ENCODE results near the gene CMTR2. TPM values are rescaled to one million over a fixed set of nuclear protein-coding genes. Genes with fewer than 3 reads are reported as not detected.

CMTR2 gene
- total and polyA plus RNA-seq, 2 donors (not counting 1 experiment from before 2014, with no cell fraction given), result 10.1 to 41.3 TPM

DNA sequence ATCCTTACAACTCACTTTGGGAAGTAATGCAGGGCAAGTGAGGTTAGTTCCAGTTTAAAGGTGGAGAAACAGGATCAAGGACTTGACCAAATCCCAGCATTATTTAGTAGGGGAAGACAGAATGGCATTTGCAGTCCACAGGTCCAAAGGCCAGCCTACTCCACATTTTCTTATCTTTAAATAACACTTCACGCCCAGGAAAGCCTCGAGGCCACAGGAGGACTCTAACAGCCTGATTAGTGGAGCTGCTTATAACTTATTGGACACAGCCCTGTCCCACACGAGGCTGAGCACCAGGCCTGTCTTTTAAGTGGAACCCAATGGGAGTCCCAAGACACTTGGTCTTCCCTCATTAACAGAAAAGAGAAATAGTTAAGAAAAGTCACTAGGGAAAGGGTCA, 46.6 kb downstream of the CMTR2 start:
- POLR2A ChIA-PET, result no interaction called here
- no peak overlapping the region for H3K27ac ChIP-seq (ENCODE audit: low read length in 2 of 2)
- WGBS (ENCODE audit: insufficient coverage), result 67% methylated on average over 2 of the region's 3 CpGs
- no peaks in the 10 kb centered on the region for H3K4me1 ChIP-seq (ENCODE audit: control insufficient read depth in 2 of 2, insufficient read depth in 2 of 2, low read length in 2 of 2)
- H3K36me3 ChIP-seq (replicated peaks in 1 of 2; ENCODE audit: control extremely low read depth in 1 of 2, control insufficient read depth in 1 of 2, extremely low read depth in 1 of 2, insufficient read depth in 2 of 2, low read length in 1 of 2), result no peaks in the 10 kb centered on the region
- TF ChIP-seq, protein P1, sequence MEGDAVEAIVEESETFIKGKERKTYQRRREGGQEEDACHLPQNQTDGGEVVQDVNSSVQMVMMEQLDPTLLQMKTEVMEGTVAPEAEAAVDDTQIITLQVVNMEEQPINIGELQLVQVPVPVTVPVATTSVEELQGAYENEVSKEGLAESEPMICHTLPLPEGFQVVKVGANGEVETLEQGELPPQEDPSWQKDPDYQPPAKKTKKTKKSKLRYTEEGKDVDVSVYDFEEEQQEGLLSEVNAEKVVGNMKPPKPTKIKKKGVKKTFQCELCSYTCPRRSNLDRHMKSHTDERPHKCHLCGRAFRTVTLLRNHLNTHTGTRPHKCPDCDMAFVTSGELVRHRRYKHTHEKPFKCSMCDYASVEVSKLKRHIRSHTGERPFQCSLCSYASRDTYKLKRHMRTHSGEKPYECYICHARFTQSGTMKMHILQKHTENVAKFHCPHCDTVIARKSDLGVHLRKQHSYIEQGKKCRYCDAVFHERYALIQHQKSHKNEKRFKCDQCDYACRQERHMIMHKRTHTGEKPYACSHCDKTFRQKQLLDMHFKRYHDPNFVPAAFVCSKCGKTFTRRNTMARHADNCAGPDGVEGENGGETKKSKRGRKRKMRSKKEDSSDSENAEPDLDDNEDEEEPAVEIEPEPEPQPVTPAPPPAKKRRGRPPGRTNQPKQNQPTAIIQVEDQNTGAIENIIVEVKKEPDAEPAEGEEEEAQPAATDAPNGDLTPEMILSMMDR (IDR thresholded peaks at IDR 0.05), result no peak
- no peak for TF ChIP-seq EZH2 (IDR thresholded peaks at IDR 0.05; ENCODE audit: borderline replicate concordance, insufficient read depth, low read depth, low read length, poor library complexity, severe bottlenecking)
- H3K9me3 ChIP-seq (ENCODE audit: control extremely low read depth in 1 of 3, control insufficient read depth in 2 of 3, insufficient read depth in 1 of 3, low read length in 2 of 3), result no peaks in the 10 kb centered on the region
- no peak overlapping the region for H2AFZ ChIP-seq (ENCODE audit: insufficient read depth, low read depth, low read length, poor library complexity, severe bottlenecking)
- Mint-ChIP-seq H3K4me1 (no peaks in the 10 kb centered on the region), H3K4me3 (no peak overlapping the region), H3K9me3 (ENCODE audit: insufficient read depth) (no peaks in the 10 kb centered on the region), H3K27ac (no peak overlapping the region), H3K27me3 (peaks cover 15% of the 10 kb centered on the region)
- no peak overlapping the region for H3K4me2 ChIP-seq (replicated peaks; ENCODE audit: low read depth, low read length, poor library complexity, severe bottlenecking)
- intact Hi-C loops (cut with micrococcal nuclease), result no loop called here
- H3K4me3 ChIP-seq (ENCODE audit: control extremely low read depth in 1 of 5, extremely low read depth in 1 of 5, insufficient read depth in 1 of 5, low read depth in 2 of 5, low read length in 4 of 5), result no peak overlapping the region
- no peak overlapping the region for H3K9ac ChIP-seq (ENCODE audit: low read length)
- DNase-seq (no peak), ATAC-seq (ENCODE audit: low read depth) (no peak)
- CTCF ChIA-PET, result no interaction called here
- H3K27me3 ChIP-seq (replicated peaks in 1 of 4; ENCODE audit: control extremely low read depth in 1 of 4, control insufficient read depth in 3 of 4, insufficient read depth in 4 of 4, low read length in 3 of 4), result no peaks in the 10 kb centered on the region
- H3K79me2 ChIP-seq (ENCODE audit: control insufficient read depth, insufficient read depth, low read length), result no peaks in the 10 kb centered on the region
- H4K20me1 ChIP-seq (ENCODE audit: control insufficient read depth, insufficient read depth, low read length, poor library complexity, severe bottlenecking), result no peaks in the 10 kb centered on the region

DNA sequence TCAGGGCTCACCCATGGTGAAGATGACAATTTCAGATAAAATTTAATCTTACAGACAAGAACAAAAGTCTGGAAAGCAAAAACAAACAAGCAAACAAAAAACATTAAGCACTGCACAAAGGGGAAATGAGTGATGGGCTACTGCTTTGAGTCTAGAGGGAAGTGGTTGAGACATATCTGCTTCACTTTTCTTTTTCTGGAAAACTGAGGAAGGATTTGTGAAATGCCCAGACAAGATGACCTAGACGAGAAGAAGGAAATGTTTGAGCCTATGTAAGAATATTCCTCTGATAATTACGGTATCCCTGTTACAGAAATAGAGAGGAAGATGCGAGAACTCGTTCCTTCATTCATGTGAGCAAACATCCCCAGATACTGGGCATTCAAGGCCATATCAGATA, 47.2 kb downstream of the CMTR2 start:
- Mint-ChIP-seq H3K27me3 (peaks cover 15% of the 10 kb centered on the region), H3K4me1 (no peaks in the 10 kb centered on the region), H3K4me3 (no peak overlapping the region), H3K27ac (no peak overlapping the region), H3K9me3 (ENCODE audit: insufficient read depth) (no peaks in the 10 kb centered on the region)
- no CpG with 5 or more reads among the region's 4 CpGs for WGBS (ENCODE audit: insufficient coverage)
- H3K27ac ChIP-seq (ENCODE audit: low read length in 2 of 2), result no peak overlapping the region
- H3K27me3 ChIP-seq (replicated peaks in 1 of 4; ENCODE audit: control extremely low read depth in 1 of 4, control insufficient read depth in 3 of 4, insufficient read depth in 4 of 4, low read length in 3 of 4), result no peaks in the 10 kb centered on the region
- POLR2A ChIA-PET, result no interaction called here
- H3K36me3 ChIP-seq (replicated peaks in 1 of 2; ENCODE audit: control extremely low read depth in 1 of 2, control insufficient read depth in 1 of 2, extremely low read depth in 1 of 2, insufficient read depth in 2 of 2, low read length in 1 of 2), result no peaks in the 10 kb centered on the region
- H2AFZ ChIP-seq (ENCODE audit: insufficient read depth, low read depth, low read length, poor library complexity, severe bottlenecking), result no peak overlapping the region
- H3K4me1 ChIP-seq (ENCODE audit: control insufficient read depth in 2 of 2, insufficient read depth in 2 of 2, low read length in 2 of 2), result no peaks in the 10 kb centered on the region
- ATAC-seq (ENCODE audit: low read depth) (no peak), DNase-seq (no peak)
- no peaks in the 10 kb centered on the region for H3K79me2 ChIP-seq (ENCODE audit: control insufficient read depth, insufficient read depth, low read length)
- no peak for TF ChIP-seq EZH2 (IDR thresholded peaks at IDR 0.05; ENCODE audit: borderline replicate concordance, insufficient read depth, low read depth, low read length, poor library complexity, severe bottlenecking)
- TF ChIP-seq, protein P1 (IDR thresholded peaks at IDR 0.05), result no peak
- H3K4me3 ChIP-seq (ENCODE audit: control extremely low read depth in 1 of 5, extremely low read depth in 1 of 5, insufficient read depth in 1 of 5, low read depth in 2 of 5, low read length in 4 of 5), result no peak overlapping the region
- no peaks in the 10 kb centered on the region for H4K20me1 ChIP-seq (ENCODE audit: control insufficient read depth, insufficient read depth, low read length, poor library complexity, severe bottlenecking)
- CTCF ChIA-PET, result interaction anchor here (1.0 kb wide), 1 partner anchor 33 kb away, joined by 3 read pairs; no protein-coding TSS in a partner anchor
- H3K9me3 ChIP-seq (ENCODE audit: control extremely low read depth in 1 of 3, control insufficient read depth in 2 of 3, insufficient read depth in 1 of 3, low read length in 2 of 3), result peaks cover 0 to 1% (median 0%) of the 10 kb centered on the region in 3 donors
- no peak overlapping the region for H3K9ac ChIP-seq (ENCODE audit: low read length)
- intact Hi-C loops (cut with micrococcal nuclease), result no loop called here
- no peak overlapping the region for H3K4me2 ChIP-seq (replicated peaks; ENCODE audit: low read depth, low read length, poor library complexity, severe bottlenecking)

Other genes starting within 250 kb of the CMTR2 start
- 0.10 TPM in 1 of 2 replicates, not detected in the other for gene HYDIN, start 58.7 kb downstream of the CMTR2 start, total RNA-seq
- gene HYDIN, start 58.7 kb downstream of the CMTR2 start, polyA plus RNA-seq, result 0.04 TPM in 1 of 2 replicates, not detected in the other
- gene CALB2, start 69.3 kb upstream of the CMTR2 start, total RNA-seq, result not detected in 2 replicates
- gene CALB2, start 69.3 kb upstream of the CMTR2 start, polyA plus RNA-seq, result not detected in 2 replicates
- gene TLE7, start 152.7 kb upstream of the CMTR2 start, total RNA-seq, result not detected in 2 replicates
- not detected in 2 replicates for gene TLE7, start 152.7 kb upstream of the CMTR2 start, polyA plus RNA-seq
- gene ZNF23, start 172.8 kb upstream of the CMTR2 start, total RNA-seq, result 15.0 and 18.3 TPM in 2 replicates
- gene ZNF23, start 172.8 kb upstream of the CMTR2 start, polyA plus RNA-seq, result 8.4 and 8.9 TPM in 2 replicates
- 12.6 and 16.0 TPM in 2 replicates for gene ZNF19, start 199.9 kb upstream of the CMTR2 start, total RNA-seq
- 2.4 and 3.2 TPM in 2 replicates for gene ZNF19, start 199.9 kb upstream of the CMTR2 start, polyA plus RNA-seq
- not detected in 2 replicates for gene CHST4, start 237.0 kb upstream of the CMTR2 start, total RNA-seq
- not detected in 2 replicates for gene CHST4, start 237.0 kb upstream of the CMTR2 start, polyA plus RNA-seq

Measured in B cell (primary cell).